GM21737 (cell line): ENCODE measurements around the gene COL5A1.
"Not testable (repeated sequence)": the region's sequence is repeated elsewhere in the genome, so short reads cannot be mapped to it uniquely, and the experiment has no call there.

Experiments used
- ATAC-seq: cut with Tn5 transposase; IDR thresholded peaks from one replicate; pipeline ENCODE4 v1.9.1; 2021; ENCODE audit warnings: mild to moderate bottlenecking, moderate library complexity; ENCODE audit not compliant: unreplicated experiment

Gene COL5A1

GRCh38 chr9:134676361-134676760 lies 34.8 kb downstream of the COL5A1 start:
- no peak for ATAC-seq

GRCh38 chr9:134676886-134677285 lies 35.3 kb downstream of the COL5A1 start:
- ATAC-seq = no peak

- ATAC-seq = no peak
These were observed 36.1 kb downstream of the COL5A1 start for GRCh38 chr9:134677743-134678142.

- ATAC-seq = no peak
These were observed 36.6 kb downstream of the COL5A1 start for GRCh38 chr9:134678206-134678605.

GRCh38 chr9:134678666-134679443 lies 37.3 kb downstream of the COL5A1 start:
- no peak for ATAC-seq

- no peak for ATAC-seq
These were observed 38.2 kb downstream of the COL5A1 start for GRCh38 chr9:134679616-134680392.

GRCh38 chr9:134680393-134681060 lies 38.9 kb downstream of the COL5A1 start:
- no peak for ATAC-seq

- ATAC-seq = no peak
These were observed 39.6 kb downstream of the COL5A1 start for GRCh38 chr9:134681061-134681661.

GRCh38 chr9:134682026-134682425 lies 40.4 kb downstream of the COL5A1 start:
- no peak for ATAC-seq

- no peak for ATAC-seq
These were observed 41.2 kb downstream of the COL5A1 start for GRCh38 chr9:134682651-134683364.

- ATAC-seq = no peak
These were observed 42.2 kb downstream of the COL5A1 start for GRCh38 chr9:134683714-134684374.

GRCh38 chr9:134684375-134684723 lies 42.7 kb downstream of the COL5A1 start:
- no peak for ATAC-seq

GRCh38 chr9:134684941-134685340 lies 43.3 kb downstream of the COL5A1 start:
- not testable (repeated sequence) for ATAC-seq

- no peak for ATAC-seq
These were observed 44.2 kb downstream of the COL5A1 start for GRCh38 chr9:134685784-134686183.

- no peak for ATAC-seq
These were observed 45.3 kb downstream of the COL5A1 start for GRCh38 chr9:134686896-134687295.

GRCh38 chr9:134687556-134687955 lies 46.0 kb downstream of the COL5A1 start:
- ATAC-seq = no peak

GRCh38 chr9:134688231-134688630 lies 46.6 kb downstream of the COL5A1 start:
- ATAC-seq = no peak

- no peak for ATAC-seq
These were observed 47.2 kb downstream of the COL5A1 start for GRCh38 chr9:134688661-134689320.

GRCh38 chr9:134689321-134690181 lies 47.9 kb downstream of the COL5A1 start:
- ATAC-seq = no peak
